ENCODE results near the gene D2HGDH. TPM values are rescaled to one million over a fixed set of nuclear protein-coding genes. Genes with fewer than 3 reads are reported as not detected.
A peak's percentile ranks its signal among the peaks of the same experiment; 100 is the strongest.

The D2HGDH gene
- total RNA-seq, 1 experiment from 2014 or later, result 30.7 TPM

- DNase-seq (ENCODE audit: low spot score), result no peak
- POLR2A ChIA-PET (ENCODE audit: low non-redundant PET), result no interaction called here
- H3K9me3 ChIP-seq (ENCODE audit: low read depth, low read length, poor library complexity, severe bottlenecking), result no peaks in the 10 kb centered on the region
- no TSS peak for BruUV-seq (replicated peaks)
- peaks cover 27% of the 10 kb centered on the region for H3K36me3 ChIP-seq (ENCODE audit: insufficient read depth, low read length, poor library complexity, severe bottlenecking)
- H3K27me3 ChIP-seq (replicated peaks; ENCODE audit: insufficient read depth, low read depth, low read length, poor library complexity), result no peaks in the 10 kb centered on the region
- no peaks in the 10 kb centered on the region for H3K4me1 ChIP-seq (ENCODE audit: insufficient read depth, low read length, poor library complexity, severe bottlenecking)
- TF ChIP-seq CTCF (conservative IDR thresholded peaks at IDR 0.05; ENCODE audit: low read depth, low read length) (no peak), EZH2 (IDR thresholded peaks at IDR 0.05; ENCODE audit: borderline replicate concordance, low read depth, low read length, poor library complexity, severe bottlenecking) (no peak)
- no peak overlapping the region for H3K4me3 ChIP-seq (ENCODE audit: low read depth, low read length, poor library complexity, severe bottlenecking)
- CTCF ChIA-PET, result interaction anchor here (0.6 kb wide), 1 partner anchor 45 kb away, joined by 5 read pairs; no protein-coding TSS in a partner anchor
- intact Hi-C loops (cut with micrococcal nuclease; ENCODE audit: unreplicated experiment), result no loop called here
- no peak overlapping the region for H3K27ac ChIP-seq (ENCODE audit: low read depth, low read length, poor library complexity, severe bottlenecking)
Observed at GRCh38 chr2:241762321-241762932, 28.0 kb downstream of the D2HGDH start.

GRCh38 chr2:241762933-241763369 is 28.5 kb downstream of the D2HGDH start:
- Histone ChIP-seq H3K27me3 (replicated peaks; ENCODE audit: insufficient read depth, low read depth, low read length, poor library complexity) (no peaks in the 10 kb centered on the region), H3K36me3 (ENCODE audit: insufficient read depth, low read length, poor library complexity, severe bottlenecking) (peaks cover 27% of the 10 kb centered on the region), H3K27ac (ENCODE audit: low read depth, low read length, poor library complexity, severe bottlenecking) (no peak overlapping the region), H3K4me1 (ENCODE audit: insufficient read depth, low read length, poor library complexity, severe bottlenecking) (no peaks in the 10 kb centered on the region), H3K9me3 (ENCODE audit: low read depth, low read length, poor library complexity, severe bottlenecking) (no peaks in the 10 kb centered on the region), H3K4me3 (ENCODE audit: low read depth, low read length, poor library complexity, severe bottlenecking) (no peak overlapping the region)
- no TSS peak for BruUV-seq (replicated peaks)
- TF ChIP-seq EZH2 (IDR thresholded peaks at IDR 0.05; ENCODE audit: borderline replicate concordance, low read depth, low read length, poor library complexity, severe bottlenecking) (no peak), CTCF (conservative IDR thresholded peaks at IDR 0.05; ENCODE audit: low read depth, low read length) (no peak)
- intact Hi-C loops (cut with micrococcal nuclease; ENCODE audit: unreplicated experiment), result no loop called here
- CTCF ChIA-PET, result interaction anchor here (0.6 kb wide), 1 partner anchor 45 kb away, joined by 5 read pairs; no protein-coding TSS in a partner anchor
- no peak for DNase-seq (ENCODE audit: low spot score)
- POLR2A ChIA-PET (ENCODE audit: low non-redundant PET), result no interaction called here

GRCh38 chr2:241763551-241764274 is 29.3 kb downstream of the D2HGDH start:
- ChIA-PET POLR2A (ENCODE audit: low non-redundant PET) (no interaction called here), CTCF (no interaction called here)
- BruUV-seq (replicated peaks), result no TSS peak
- H3K27ac ChIP-seq (ENCODE audit: low read depth, low read length, poor library complexity, severe bottlenecking), result peak overlapping the region; percentile 30
- intact Hi-C loops (cut with micrococcal nuclease; ENCODE audit: unreplicated experiment), result no loop called here
- peaks cover 23% of the 10 kb centered on the region for H3K36me3 ChIP-seq (ENCODE audit: insufficient read depth, low read length, poor library complexity, severe bottlenecking)
- H3K4me1 ChIP-seq (ENCODE audit: insufficient read depth, low read length, poor library complexity, severe bottlenecking), result no peaks in the 10 kb centered on the region
- H3K4me3 ChIP-seq (ENCODE audit: low read depth, low read length, poor library complexity, severe bottlenecking), result no peak overlapping the region
- no peaks in the 10 kb centered on the region for H3K27me3 ChIP-seq (replicated peaks; ENCODE audit: insufficient read depth, low read depth, low read length, poor library complexity)
- no peak for DNase-seq (ENCODE audit: low spot score)
- no peak for TF ChIP-seq EZH2 (IDR thresholded peaks at IDR 0.05; ENCODE audit: borderline replicate concordance, low read depth, low read length, poor library complexity, severe bottlenecking)
- no peak for TF ChIP-seq CTCF (conservative IDR thresholded peaks at IDR 0.05; ENCODE audit: low read depth, low read length)
- no peaks in the 10 kb centered on the region for H3K9me3 ChIP-seq (ENCODE audit: low read depth, low read length, poor library complexity, severe bottlenecking)
